Stomach (tissue), 4 donors: ENCODE measurements around the gene NDOR1.

Source experiments
- CTCF ChIP-seq, 7 experiments: fragments of 450-650 bp in 4 of 7; fragments of 200-600 bp in 3 of 7; sonication (generic) in 3 of 7; IDR thresholded peaks; one replicate each; pipeline ENCODE4 v1.5.1; 2016 to 2019; ENCODE audit warnings: antibody characterized with exemption in 7 of 7, control low read depth in 2 of 7, mild to moderate bottlenecking in 1 of 7
- EP300 ChIP-seq: sonication (generic); formaldehyde crosslinking; IDR thresholded peaks from one replicate; pipeline ENCODE4 v1.6.1; 2017; ENCODE audit warnings: antibody characterized with exemption
- POLR2A ChIP-seq, 4 donors: fragments of 450-650 bp; IDR thresholded peaks; one replicate each; pipeline ENCODE4 v1.6.1; 2016; ENCODE audit warnings: antibody characterized with exemption in 4 of 4, control low read depth in 2 of 4, mild to moderate bottlenecking in 1 of 4, moderate library complexity in 1 of 4

DNA sequence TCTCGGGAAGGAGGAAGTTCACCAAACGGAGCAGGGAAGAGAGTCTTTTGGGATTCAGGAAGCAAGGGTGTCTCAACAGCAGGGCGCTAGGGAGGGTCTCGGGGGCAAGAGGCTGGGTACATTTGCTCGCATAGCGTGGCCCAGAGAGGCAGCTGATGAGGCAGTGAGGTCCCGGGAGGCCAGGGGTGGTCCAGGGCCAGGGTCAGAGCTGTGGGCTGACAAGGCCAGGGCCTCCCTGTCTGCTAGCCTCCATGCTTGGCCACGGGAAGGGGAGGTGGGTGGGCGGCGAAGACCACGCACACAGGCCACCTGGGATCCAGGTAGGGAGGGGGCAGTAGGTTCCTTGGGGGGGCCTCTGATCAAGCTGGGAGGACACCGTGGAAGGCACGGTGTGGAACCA is 6.0 kb downstream of the NDOR1 start:
- TF ChIP-seq CTCF (IDR thresholded peaks at IDR 0.05): no peak
- TF ChIP-seq POLR2A (IDR thresholded peaks at IDR 0.05): no peak
- TF ChIP-seq EP300: no peak
